Measurements from ENCODE around the gene HINFP. TPM values are rescaled to one million over a fixed set of nuclear protein-coding genes. Genes with fewer than 3 reads are reported as not detected.

The HINFP gene
- total RNA-seq, 1 donor from 2014 or later = 21.9 TPM

DNA sequence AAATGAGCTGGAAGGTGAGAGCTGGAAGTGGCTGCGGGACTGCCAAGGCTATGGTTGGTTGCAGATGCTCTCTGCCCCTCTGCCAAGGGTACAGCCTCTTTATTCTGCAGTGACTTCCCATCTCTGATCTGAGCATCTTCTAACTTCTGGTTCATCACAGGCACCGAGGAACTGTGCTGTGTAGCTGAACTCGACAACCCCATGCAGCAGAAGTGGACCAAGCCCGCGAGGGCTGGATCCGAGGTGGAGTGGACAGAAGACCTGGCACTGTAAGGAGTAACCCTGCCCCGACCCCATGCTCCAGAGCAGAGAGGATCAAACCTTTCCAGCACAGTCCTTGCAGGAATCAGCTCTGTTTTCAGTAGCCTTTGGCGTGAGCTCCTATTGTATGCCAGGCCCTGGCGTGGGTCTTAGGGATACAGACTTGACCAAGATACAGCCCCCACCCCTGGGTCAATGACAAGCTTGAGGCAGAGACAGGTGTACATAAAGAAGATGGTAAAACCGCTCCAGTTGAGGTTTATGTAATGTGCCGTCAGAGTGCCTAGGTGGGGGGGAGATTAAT is 9.9 kb upstream of the HINFP start:
- H3K4me1 Mint-ChIP-seq (ENCODE audit: low read depth) = peaks cover 23% of the 10 kb centered on the region
- H3K9me3 Mint-ChIP-seq (ENCODE audit: low read depth) = no peaks in the 10 kb centered on the region
- no peak for DNase-seq (ENCODE audit: low spot score)
- H3K27ac Mint-ChIP-seq (ENCODE audit: unreplicated experiment) = no peak overlapping the region
- H3K27me3 Mint-ChIP-seq (ENCODE audit: low read depth) = no peaks in the 10 kb centered on the region
- TF ChIP-seq, protein P1, sequence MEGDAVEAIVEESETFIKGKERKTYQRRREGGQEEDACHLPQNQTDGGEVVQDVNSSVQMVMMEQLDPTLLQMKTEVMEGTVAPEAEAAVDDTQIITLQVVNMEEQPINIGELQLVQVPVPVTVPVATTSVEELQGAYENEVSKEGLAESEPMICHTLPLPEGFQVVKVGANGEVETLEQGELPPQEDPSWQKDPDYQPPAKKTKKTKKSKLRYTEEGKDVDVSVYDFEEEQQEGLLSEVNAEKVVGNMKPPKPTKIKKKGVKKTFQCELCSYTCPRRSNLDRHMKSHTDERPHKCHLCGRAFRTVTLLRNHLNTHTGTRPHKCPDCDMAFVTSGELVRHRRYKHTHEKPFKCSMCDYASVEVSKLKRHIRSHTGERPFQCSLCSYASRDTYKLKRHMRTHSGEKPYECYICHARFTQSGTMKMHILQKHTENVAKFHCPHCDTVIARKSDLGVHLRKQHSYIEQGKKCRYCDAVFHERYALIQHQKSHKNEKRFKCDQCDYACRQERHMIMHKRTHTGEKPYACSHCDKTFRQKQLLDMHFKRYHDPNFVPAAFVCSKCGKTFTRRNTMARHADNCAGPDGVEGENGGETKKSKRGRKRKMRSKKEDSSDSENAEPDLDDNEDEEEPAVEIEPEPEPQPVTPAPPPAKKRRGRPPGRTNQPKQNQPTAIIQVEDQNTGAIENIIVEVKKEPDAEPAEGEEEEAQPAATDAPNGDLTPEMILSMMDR (IDR thresholded peaks at IDR 0.05) = no peak
- H3K4me3 Mint-ChIP-seq (ENCODE audit: unreplicated experiment) = no peak overlapping the region
- H3K36me3 Mint-ChIP-seq (ENCODE audit: low read depth) = peaks cover 17% of the 10 kb centered on the region

DNA sequence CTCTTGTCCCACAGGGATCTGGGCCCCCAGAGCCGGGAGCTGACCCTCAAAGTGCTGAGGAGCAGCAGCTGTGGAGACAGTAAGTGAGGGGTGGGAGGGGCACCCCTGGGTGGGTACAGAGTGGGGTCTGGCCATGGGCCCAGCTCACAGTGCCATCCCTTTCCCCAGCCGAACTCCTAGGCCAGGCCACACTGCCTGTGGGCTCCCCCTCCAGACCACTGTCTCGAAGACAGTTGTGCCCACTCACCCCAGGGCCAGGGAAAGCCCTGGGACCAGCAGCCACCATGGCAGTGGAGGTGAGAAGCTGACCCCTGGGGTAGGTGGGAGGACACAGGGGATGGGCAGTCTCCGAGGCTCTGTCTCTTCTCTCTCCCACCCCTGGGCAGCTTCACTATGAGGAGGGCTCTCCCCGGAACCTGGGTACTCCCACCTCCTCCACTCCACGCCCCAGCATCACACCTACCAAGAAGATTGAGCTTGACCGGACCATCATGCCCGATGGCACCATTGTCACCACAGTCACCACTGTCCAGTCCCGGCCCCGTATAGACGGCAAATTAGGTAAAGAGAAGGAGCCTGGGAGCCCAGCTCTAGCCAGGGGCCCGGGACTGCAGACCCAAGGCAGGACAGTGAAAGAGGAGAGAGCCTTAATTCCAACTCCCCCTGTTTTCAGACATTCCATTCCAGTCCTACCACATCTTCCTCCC is 8.9 kb upstream of the HINFP start:
- DNase-seq (ENCODE audit: low spot score) = no peak
- Mint-ChIP-seq H3K36me3 (ENCODE audit: low read depth) (peaks cover 18% of the 10 kb centered on the region), H3K9me3 (ENCODE audit: low read depth) (no peaks in the 10 kb centered on the region), H3K27me3 (ENCODE audit: low read depth) (no peaks in the 10 kb centered on the region), H3K4me1 (ENCODE audit: low read depth) (peaks cover 18% of the 10 kb centered on the region), H3K4me3 (ENCODE audit: unreplicated experiment) (no peak overlapping the region), H3K27ac (ENCODE audit: unreplicated experiment) (no peak overlapping the region)
- TF ChIP-seq, protein P1 (IDR thresholded peaks at IDR 0.05) = no peak

DNA sequence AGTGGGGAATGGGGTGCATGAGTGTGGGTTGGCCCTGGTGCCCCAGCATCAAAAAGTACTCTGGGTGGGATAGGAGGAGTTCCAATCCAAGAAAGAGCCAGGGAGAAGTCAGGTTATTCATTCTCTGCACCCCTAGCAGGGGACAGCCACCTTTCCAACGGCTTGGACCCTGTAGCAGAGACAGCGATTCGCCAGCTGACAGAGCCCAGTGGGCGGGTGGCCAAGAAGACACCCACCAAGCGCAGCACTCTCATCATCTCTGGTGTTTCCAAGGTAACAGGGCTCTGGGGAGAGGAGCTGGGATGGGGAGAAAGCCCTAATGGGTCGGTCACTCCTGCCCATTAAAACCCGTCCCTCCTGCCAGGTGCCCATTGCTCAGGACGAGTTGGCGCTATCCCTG is 7.7 kb upstream of the HINFP start:
- no peaks in the 10 kb centered on the region for H3K9me3 Mint-ChIP-seq (ENCODE audit: low read depth)
- H3K36me3 Mint-ChIP-seq (ENCODE audit: low read depth) = peaks cover 18% of the 10 kb centered on the region
- peaks cover 10% of the 10 kb centered on the region for H3K4me1 Mint-ChIP-seq (ENCODE audit: low read depth)
- DNase-seq (ENCODE audit: low spot score) = no peak
- no peak overlapping the region for H3K4me3 Mint-ChIP-seq (ENCODE audit: unreplicated experiment)
- TF ChIP-seq, protein P1 (IDR thresholded peaks at IDR 0.05) = no peak
- no peak overlapping the region for H3K27ac Mint-ChIP-seq (ENCODE audit: unreplicated experiment)
- no peaks in the 10 kb centered on the region for H3K27me3 Mint-ChIP-seq (ENCODE audit: low read depth)

DNA sequence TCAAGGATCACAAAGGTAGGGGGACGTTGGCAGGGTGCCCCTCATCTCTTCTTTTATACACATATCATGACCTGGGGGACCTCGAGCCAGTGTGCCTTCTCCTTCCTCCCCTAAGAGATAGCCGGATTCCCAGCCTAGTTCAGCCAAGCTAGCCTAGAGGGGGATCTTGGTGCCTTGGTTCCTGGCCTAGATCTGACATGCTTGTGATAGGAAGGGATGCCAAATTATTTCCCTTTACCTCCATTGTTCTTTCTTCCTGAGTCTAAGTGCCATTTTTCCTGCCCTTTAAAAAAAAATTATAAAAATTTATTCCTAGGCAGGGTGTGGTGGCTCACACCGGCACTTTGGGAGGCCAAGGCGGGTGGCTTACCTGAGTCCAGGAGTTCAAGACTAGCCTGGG is 7.0 kb upstream of the HINFP start:
- H3K4me3 Mint-ChIP-seq (ENCODE audit: unreplicated experiment) = no peak overlapping the region
- TF ChIP-seq, protein P1 (IDR thresholded peaks at IDR 0.05) = no peak
- no peaks in the 10 kb centered on the region for H3K9me3 Mint-ChIP-seq (ENCODE audit: low read depth)
- H3K36me3 Mint-ChIP-seq (ENCODE audit: low read depth) = peaks cover 18% of the 10 kb centered on the region
- peaks cover 4% of the 10 kb centered on the region for H3K4me1 Mint-ChIP-seq (ENCODE audit: low read depth)
- no peak for DNase-seq (ENCODE audit: low spot score)
- no peak overlapping the region for H3K27ac Mint-ChIP-seq (ENCODE audit: unreplicated experiment)
- no peaks in the 10 kb centered on the region for H3K27me3 Mint-ChIP-seq (ENCODE audit: low read depth)

DNA sequence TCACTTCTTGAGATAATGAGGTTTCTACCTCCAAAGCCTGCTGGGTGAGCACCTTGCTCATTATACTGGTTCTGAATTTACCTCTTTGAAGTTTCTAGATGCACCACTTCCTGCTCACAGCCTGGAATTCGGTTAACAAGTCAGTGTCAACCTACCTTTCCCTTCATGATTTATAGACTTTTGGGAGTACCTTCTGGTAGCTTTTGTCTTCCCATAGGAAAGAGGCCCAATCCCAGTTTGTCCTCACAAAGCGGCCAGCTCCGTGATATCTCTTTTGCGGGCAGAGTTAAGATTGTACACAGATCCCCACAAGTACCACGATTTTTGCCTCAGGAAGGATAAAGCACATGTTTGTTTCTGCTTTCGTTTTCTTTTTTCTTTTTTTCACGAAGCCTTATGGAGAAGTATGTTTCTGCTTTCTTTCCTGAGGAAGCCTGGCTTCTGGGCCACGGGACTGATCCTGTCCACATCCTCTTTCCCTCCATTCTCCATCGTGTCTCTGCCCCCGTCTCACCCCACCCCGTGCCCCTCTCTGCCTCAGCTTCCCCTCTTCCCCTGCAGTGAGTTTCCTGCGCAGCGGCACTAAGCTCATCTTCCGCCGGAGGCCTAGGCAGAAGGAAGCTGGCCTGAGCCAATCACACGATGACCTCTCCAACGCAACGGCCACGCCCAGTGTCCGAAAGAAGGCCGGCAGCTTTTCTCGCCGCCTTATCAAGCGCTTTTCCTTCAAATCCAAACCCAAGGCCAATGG is 5.7 kb upstream of the HINFP start:
- TF ChIP-seq, protein P1 (IDR thresholded peaks at IDR 0.05) = no peak
- Mint-ChIP-seq H3K4me3 (ENCODE audit: unreplicated experiment) (no peak overlapping the region), H3K9me3 (ENCODE audit: low read depth) (no peaks in the 10 kb centered on the region), H3K27ac (ENCODE audit: unreplicated experiment) (no peak overlapping the region), H3K27me3 (ENCODE audit: low read depth) (no peaks in the 10 kb centered on the region), H3K36me3 (ENCODE audit: low read depth) (peaks cover 18% of the 10 kb centered on the region), H3K4me1 (ENCODE audit: low read depth) (peaks cover 5% of the 10 kb centered on the region)
- no peak for DNase-seq (ENCODE audit: low spot score)

All from chondrocyte (in vitro differentiated cells).